ENCODE measurements around the gene NCOA5.
A peak's percentile ranks its signal among the peaks of the same experiment; 100 is the strongest.

NCOA5 gene

GRCh38 chr20:46058599-46059281, 31.0 kb downstream of the NCOA5 start:
- DNase-seq, result no peak

DNA sequence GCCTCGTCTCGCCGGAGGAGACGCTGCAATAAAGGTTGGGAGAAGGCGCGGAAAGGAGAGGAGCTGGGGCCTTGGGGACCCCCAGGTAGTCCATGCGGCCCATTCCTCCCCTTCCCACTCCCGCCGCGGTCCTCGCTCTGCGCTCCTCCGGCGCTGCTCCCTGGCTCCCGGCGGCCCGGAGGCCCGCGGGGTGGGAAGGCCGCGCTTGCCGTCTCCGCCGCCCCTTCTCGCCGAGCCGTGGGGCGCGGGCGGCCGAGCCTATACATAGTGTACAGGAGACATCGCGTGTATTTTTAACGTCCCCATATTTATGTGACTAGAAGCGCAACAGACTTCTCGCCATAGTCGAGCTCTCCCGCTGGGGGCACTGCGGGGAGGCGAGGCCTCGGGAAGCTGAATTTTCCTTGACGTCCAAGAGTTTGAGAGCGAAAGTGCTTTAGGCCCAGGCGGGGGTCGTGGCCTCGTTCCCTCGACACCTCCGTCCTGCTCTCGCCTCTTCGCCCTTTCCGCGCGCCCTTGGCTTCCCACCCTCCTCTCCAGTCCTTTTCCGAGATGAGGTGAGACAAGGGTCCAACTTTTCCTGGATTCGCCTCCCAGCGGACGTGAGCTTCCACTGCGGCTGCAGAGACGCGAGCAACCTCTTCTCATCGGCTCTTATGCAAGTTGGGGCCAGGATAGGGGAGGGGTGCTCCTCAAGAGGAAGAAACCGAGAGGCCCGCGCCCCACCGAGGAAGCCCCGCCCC, 31.7 kb downstream of the NCOA5 start:
- peak; percentile 18 for DNase-seq

DNA sequence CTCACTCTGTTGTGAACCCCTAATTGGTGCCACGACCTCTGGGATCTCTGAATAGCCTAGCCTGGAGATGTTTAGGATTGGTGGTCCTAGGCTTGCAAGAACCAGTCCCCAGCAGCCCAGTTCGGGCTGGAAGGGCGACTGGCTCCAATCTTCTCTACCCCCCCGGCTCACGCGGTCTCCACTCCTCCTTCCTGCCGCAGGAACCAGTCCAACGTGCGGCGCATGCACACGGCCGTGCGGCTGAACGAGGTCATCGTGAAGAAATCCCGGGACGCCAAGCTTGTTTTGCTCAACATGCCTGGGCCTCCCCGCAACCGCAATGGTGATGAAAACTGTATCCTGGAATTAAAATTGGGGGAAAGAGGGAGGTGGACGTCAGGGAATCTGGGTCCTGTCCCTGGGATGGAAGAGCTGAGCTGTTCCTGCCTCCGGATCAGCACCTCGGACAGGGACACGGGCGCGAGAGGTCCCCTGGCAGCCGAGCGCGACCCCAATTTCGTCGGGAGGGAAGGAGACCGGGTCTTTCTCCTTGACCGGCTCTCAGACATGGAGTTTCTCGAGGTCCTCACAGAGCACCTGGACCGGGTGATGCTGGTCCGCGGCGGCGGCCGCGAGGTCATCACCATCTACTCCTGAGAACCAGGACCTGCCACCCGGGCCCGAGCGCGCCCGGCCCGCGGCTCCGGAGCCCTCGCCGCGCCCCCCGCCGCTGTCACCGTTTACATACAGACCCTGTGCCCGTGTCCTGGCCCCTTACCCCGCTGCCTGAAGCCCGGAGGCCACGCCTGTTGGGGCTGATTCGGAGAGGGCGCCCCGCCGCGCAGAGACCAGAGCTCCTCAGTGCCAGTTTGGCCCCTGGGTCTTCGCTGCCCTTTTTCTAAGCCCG, 32.5 kb downstream of the NCOA5 start:
- no peak for DNase-seq

GRCh38 chr20:46056027-46056833, 33.5 kb downstream of the NCOA5 start:
- no peak for DNase-seq

- DNase-seq, result no peak
Measured at GRCh38 chr20:46055269-46055668, 34.5 kb downstream of the NCOA5 start.

GRCh38 chr20:46054606-46055005, 35.2 kb downstream of the NCOA5 start:
- DNase-seq, result no peak

DNA sequence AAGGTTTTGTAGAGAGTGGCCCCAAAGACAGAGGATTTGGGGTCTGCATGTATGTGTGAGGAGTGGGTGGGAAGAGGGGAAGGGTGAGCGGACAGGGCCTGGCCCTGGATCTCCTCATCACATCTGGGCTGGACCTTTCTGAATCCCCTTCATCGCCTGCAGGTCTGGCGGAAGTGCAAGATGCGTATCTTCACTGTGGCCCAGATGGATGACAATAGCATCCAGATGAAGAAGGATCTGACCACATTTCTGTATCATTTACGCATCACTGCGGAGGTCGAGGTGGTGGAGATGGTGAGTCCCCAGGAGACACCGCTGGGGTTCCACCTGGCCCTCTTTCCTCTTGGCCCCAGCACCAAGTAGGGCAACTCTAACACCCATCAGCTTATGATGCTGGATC, 36.3 kb downstream of the NCOA5 start:
- DNase-seq, result no peak

DNA sequence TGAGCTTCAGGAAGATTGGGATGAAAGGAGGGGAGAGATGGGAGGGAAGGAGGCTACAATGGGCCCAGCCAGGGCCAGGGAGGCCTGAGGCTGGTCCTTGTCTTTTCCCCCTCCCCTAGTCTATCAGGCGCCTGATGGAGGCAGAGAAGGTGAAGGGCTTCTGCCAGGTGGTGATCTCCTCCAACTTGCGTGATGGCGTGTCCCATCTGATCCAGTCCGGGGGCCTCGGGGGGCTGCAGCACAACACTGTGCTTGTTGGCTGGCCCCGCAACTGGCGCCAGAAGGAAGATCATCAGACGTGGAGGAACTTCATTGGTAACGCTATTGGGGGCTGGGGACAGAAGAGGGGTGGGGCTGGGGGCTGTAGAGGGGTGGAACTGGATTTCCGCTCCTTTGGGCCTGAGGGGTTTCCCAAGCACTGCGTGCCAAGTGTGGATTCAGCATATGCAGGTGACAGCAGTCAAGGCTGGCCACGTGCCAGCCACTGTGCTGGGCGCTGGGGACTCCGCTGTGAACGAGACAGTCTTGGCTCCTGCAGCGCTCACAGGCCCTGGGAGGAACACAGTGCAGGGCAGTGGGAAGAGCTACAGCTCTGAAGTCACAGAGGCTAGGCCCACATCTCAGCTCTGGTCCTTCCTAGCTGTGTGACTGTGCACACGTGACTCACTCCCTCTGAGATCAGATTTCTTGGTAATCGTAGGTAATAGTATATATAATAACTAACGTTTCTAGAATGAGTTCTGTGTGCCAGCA, 38.0 kb downstream of the NCOA5 start:
- no peak for DNase-seq

DNA sequence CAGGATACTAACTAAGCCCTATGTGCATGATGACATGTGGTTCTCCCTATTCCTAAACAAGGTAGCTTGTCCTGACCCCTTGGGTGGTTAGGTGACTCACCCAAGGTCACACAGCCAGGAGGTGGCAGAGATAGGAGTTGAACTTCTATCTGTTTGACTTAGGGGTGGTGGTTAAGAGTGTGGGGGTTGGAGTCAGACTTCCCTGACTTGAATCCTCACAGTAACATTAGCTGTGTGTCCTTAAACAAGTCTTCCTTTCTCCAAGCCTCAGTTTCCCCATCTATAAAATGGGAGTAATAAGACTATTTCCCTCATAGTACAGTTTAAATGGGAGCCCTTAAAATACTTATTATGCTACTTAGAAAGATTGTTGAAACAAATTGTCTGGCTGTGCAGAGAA, 38.9 kb downstream of the NCOA5 start:
- no peak for DNase-seq

GRCh38 chr20:46050444-46050843, 39.3 kb downstream of the NCOA5 start:
- no peak for DNase-seq

- DNase-seq, result no peak
Measured at GRCh38 chr20:46049815-46050214, 39.9 kb downstream of the NCOA5 start.

DNA sequence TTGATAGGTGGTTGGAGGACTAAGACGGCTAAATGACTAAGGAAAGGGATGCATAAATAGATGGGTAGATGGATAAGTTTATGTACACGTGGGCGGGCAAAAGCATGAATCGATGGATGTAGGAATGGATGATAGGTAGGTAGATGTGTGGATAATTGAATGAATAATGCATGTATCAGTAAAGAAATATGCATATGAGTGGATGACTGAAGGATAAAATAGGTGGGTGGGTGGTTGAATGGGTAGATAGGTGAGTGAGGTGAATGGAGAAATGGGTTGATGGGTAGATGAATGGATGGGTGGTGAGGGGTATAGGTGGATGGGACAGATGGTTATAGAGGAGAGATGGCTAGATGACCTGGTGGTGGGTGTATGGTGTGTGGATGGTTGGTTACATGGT, 40.6 kb downstream of the NCOA5 start:
- no peak for DNase-seq

DNA sequence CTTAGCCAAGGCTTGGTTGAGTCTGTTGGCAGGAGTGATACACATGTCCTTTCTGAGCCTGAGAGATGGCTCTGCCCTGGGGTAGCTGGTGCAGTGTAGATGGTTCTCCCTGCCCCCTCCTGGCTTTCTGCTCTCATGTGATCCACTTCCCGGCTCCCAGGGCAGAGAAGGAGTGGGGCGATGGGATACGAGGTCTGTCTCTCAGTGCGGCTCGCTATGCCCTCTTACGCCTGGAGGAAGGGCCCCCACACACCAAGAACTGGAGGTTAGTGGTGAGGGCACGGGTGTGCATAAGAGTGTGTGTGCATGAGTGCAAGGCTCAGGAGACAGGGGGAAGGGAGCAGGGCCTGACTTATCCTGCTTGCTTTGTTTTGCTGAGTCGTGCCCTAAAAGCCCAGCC, 41.9 kb downstream of the NCOA5 start:
- DNase-seq, result no peak

GRCh38 chr20:46046588-46047310, 43.0 kb downstream of the NCOA5 start:
- no peak for DNase-seq

DNA sequence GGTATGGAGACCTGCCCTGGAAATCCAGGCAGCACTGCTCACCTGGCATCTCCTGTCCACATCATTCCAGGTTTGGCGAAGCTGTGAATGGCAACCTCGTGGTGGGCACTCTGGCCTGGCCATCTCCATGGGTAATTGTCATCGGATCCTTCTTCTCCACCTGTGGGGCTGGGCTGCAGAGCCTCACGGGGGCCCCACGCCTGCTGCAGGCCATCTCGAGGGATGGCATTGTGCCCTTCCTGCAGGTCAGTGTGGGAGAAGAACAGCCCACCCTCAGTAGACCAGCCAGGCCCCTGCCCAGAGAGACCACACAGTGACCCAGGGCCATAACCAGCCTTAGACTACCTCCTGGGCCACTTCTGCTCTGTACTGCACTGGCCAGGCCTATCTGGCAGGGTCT, 44.9 kb downstream of the NCOA5 start:
- no peak for DNase-seq

DNA sequence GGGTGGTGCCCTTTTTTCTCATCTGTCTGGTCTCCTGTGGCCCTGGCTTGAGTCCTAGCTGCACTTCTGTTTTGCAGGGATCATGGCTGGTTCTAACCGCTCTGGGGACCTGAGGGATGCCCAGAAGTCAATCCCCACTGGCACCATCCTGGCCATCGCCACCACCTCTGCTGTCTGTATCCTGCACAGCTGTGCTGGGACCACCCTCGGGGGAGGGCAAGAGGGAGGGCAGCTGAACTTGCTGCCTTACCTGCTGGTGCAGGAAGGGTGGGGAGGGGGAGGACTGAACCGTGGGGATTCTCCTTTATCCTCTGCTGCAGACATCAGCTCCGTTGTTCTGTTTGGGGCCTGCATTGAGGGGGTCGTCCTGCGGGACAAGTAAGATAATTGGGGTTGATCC, 46.2 kb downstream of the NCOA5 start:
- no peak for DNase-seq

GRCh38 chr20:46040902-46041535, 48.7 kb downstream of the NCOA5 start:
- DNase-seq, result peak; percentile 32

DNA sequence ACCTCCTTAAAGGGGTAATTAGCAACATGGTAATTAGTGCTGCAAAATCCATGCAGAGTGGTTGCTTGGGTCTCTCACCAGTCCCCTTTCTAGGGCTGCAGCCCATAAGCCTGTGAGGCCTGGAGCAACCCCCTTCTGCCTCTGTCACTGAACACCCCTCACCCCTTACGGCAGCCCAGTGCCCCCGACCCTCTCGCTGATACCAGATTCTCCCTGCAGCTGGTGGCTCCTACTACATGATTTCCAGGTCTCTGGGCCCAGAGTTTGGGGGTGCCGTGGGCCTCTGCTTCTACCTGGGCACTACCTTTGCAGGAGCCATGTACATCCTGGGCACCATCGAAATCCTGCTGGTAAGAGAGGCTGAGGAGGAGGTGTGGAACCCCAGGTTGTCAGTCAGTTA, 52.7 kb downstream of the NCOA5 start:
- no peak for DNase-seq

DNA sequence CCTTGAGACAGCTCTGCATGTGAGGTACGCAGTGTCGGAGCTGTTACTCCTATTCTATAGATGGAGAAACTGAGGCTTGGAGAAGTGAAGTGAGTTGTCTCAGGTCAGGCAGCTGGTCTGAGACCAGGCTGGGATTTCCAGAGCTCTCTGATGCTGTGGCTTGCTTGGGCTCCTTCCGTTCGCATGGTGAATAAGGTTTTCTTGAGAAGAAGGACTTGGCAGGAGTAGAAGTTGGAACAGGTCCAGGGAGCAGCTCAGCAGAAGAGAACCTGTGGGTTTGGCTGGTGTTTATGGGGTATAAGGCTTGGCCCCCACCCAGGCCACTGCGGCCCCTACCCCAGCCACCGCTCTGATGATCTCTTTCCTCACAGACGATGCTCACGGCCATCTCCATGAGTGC, 53.4 kb downstream of the NCOA5 start:
- DNase-seq, result no peak

GRCh38 chr20:46035713-46036112, 54.0 kb downstream of the NCOA5 start:
- no peak for DNase-seq

GRCh38 chr20:46035253-46035652, 54.5 kb downstream of the NCOA5 start:
- no peak for DNase-seq

All from activated CD4-positive, alpha-beta T cell treated with anti-CD3 and anti-CD28 coated beads, Interleukin-10, Interleukin-2, amounts not matched to agents 100 ng/mL and 50 ng/mL, durations not matched to agents 16 hours and 8 hours (primary cell).